Activated CD8-positive, alpha-beta memory T cell treated with anti-CD3 and anti-CD28 coated beads for 1 hour (primary cell): ENCODE results near the gene WDR35.
"Not testable (repeated sequence)": the region's sequence is repeated elsewhere in the genome, so short reads cannot be mapped to it uniquely, and the experiment has no call there.

Experiments used
- DNase-seq, 2 donors: peaks; one replicate each; pipeline ENCODE4 v3.0.0-alpha.2; 2020; ENCODE audit warnings: low read depth in 1 of 2; ENCODE audit errors: extremely low read depth in 1 of 2

Gene WDR35

GRCh38 chr2:19942199-19942598 is 47.7 kb downstream of the WDR35 start:
- DNase-seq: no peak

- no peak for DNase-seq
These were observed 52.9 kb downstream of the WDR35 start for GRCh38 chr2:19937004-19937403.

- DNase-seq: no peak
These were observed 53.7 kb downstream of the WDR35 start for GRCh38 chr2:19936203-19936602.

- no peak for DNase-seq
These were observed 56.4 kb downstream of the WDR35 start for GRCh38 chr2:19933351-19933981.

- no peak for DNase-seq
These were observed 57.0 kb downstream of the WDR35 start for GRCh38 chr2:19932928-19933327.

GRCh38 chr2:19929226-19929625 is 60.7 kb downstream of the WDR35 start:
- no peak for DNase-seq

GRCh38 chr2:19927816-19928215 is 62.1 kb downstream of the WDR35 start:
- not testable (repeated sequence) for DNase-seq

- not testable (repeated sequence) for DNase-seq
These were observed 65.4 kb downstream of the WDR35 start for GRCh38 chr2:19924526-19924925.

GRCh38 chr2:19922188-19922587 is 67.7 kb downstream of the WDR35 start:
- DNase-seq: not testable (repeated sequence)

GRCh38 chr2:19916385-19916950 is 73.4 kb downstream of the WDR35 start:
- no peak for DNase-seq

GRCh38 chr2:19914266-19914975 is 75.5 kb downstream of the WDR35 start:
- no peak for DNase-seq

- DNase-seq: no peak
These were observed 77.9 kb downstream of the WDR35 start for GRCh38 chr2:19911808-19912509.

- no peak for DNase-seq
These were observed 87.6 kb downstream of the WDR35 start for GRCh38 chr2:19902216-19902740.

GRCh38 chr2:19901442-19902215 is 88.3 kb downstream of the WDR35 start, which contains the start of gene TTC32:
Gene TTC32, minus strand, starts transcription at chr2:19901983. Its CDS starts 129 bp downstream, at chr2:19901854.
- peak; percentile 83 to 88 for DNase-seq

- DNase-seq: no peak
These were observed 88.9 kb downstream of the WDR35 start for GRCh38 chr2:19900931-19901441.

- DNase-seq: no peak
These were observed 89.6 kb downstream of the WDR35 start for GRCh38 chr2:19899985-19900930.

GRCh38 chr2:19898592-19899329 is 91.1 kb downstream of the WDR35 start:
- DNase-seq: no peak

- no peak for DNase-seq
These were observed 92.2 kb downstream of the WDR35 start for GRCh38 chr2:19897623-19898245.
